GM12892 (cell line): Measurements from ENCODE around the gene IFIT1B.

Source experiments
- POLR2A ChIP-seq: IDR thresholded peaks from 2 replicates; pipeline ENCODE4 v1.6.1; 2011; ENCODE audit warnings: low read depth, low read length, control low read depth
- POLR2AphosphoS5 ChIP-seq: IDR thresholded peaks from 2 replicates; pipeline ENCODE4 v1.6.1; 2011; ENCODE audit warnings: low read depth, low read length, control low read depth
- TAF1 ChIP-seq: IDR thresholded peaks from 2 replicates; pipeline ENCODE4 v1.6.1; 2011; ENCODE audit warnings: low read depth, mild to moderate bottlenecking, control low read depth, low read length, borderline replicate concordance

DNA sequence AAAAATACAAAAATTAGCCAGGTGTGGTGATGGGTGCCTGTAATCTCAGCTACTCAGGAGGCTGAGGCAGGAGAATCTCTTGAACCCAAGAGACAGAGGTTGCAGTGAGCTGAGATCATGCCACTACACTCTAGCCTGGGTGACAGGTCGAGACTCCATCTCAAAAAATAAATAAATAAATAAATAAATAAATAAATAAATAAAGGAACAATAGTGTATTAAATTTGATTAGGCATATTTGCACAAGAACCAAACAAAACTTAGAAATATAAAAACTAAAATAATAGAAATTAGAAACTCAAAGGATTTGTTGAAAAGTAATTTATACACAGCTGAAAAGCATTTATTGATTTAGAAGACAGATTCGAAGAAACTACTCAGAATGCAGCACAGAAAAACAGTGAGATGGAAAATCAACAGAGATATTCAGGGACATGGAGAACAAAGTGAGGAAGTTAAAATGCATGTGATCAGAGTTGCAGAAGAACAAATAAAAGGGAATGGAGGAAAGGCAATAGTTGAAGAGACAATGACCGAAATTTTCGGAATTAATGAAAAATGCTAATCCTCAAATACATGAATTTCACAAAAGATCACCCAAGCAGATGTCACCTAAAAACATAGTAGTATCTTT, 32.4 kb upstream of the IFIT1B start:
- TF ChIP-seq POLR2A, result no peak
- TF ChIP-seq TAF1, result no peak
- no peak for TF ChIP-seq POLR2AphosphoS5
